GM20000 (cell line): ENCODE measurements around the gene NR1H2.

ENCODE experiments used
- DNase-seq: peaks from one replicate; pipeline ENCODE4 v3.0.0; 2012; ENCODE audit warnings: low spot score
- CTCF ChIP-seq: IDR thresholded peaks from 2 replicates; pipeline ENCODE4 v1.5.1; 2012; ENCODE audit warnings: mild to moderate bottlenecking, control low read depth; ENCODE audit errors: extremely low read depth, missing control alignments

The NR1H2 gene

DNA sequence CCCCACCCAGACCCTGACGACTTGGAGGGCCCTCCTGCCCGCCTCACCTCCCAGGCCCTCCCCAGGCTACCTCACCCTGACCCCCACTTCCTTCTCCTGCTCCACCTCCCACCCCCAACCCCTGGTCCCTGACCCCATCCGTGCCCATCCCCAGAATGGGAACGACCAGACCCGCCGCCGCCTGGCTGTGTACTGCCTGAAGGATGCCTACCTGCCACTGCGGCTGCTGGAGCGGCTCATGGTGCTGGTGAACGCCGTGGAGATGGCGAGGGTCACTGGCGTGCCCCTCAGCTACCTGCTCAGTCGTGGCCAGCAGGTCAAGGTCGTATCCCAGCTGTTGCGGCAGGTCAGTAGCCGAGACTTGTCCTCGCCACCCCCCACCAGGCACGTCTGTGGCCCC, 30.6 kb downstream of the NR1H2 start:
- TF ChIP-seq CTCF = no peak
- no peak for DNase-seq

DNA sequence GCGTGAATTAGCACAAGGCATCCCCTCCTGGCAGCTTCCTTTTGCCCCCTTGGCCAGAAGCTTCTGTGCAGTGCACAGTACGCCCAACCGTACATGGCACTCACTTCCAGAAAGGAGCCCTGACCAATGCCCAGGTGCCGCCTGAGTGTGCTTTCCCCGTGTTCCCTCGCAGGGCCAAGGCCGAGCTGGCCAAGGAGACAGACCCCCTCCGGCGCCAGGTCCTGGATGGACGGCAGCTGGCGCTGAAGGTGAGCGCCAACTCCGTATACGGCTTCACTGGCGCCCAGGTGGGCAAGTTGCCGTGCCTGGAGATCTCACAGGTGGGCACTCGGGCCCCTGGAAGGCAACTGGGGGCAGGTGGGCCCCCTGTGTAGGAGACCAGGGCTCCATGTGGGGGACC, 33.1 kb downstream of the NR1H2 start:
- DNase-seq = no peak
- TF ChIP-seq CTCF = no peak

GRCh38 chr19:50410109-50410508, 33.9 kb downstream of the NR1H2 start:
- TF ChIP-seq CTCF = no peak
- no peak for DNase-seq

GRCh38 chr19:50412419-50412818, 36.2 kb downstream of the NR1H2 start:
- no peak for TF ChIP-seq CTCF
- DNase-seq = no peak

DNA sequence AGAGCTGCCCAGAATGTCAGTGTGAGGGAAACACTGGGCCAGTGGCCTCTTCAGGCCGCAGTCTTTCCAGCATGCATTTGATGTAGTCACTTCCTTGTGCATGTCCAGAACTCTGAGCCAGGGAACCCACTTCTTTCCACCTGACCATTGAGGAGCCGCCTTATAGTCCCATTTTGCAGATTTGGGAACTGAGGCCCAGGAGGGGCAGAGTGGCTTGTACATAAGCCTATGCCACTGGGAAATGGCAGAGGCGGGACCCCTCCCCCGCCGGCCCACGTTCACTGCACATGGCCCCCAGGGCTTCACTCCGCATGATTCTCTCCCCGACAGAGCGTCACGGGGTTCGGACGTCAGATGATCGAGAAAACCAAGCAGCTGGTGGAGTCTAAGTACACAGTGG, 36.8 kb downstream of the NR1H2 start:
- no peak for TF ChIP-seq CTCF
- no peak for DNase-seq

- no peak for TF ChIP-seq CTCF
- DNase-seq = no peak
Measured at GRCh38 chr19:50413531-50413930, 37.3 kb downstream of the NR1H2 start.

GRCh38 chr19:50414864-50415660, 38.8 kb downstream of the NR1H2 start:
- peak; percentile 92 for DNase-seq
- TF ChIP-seq CTCF = peak; percentile 94
